ENCODE measurements around the gene JMJD1C. TPM values are rescaled to one million over a fixed set of nuclear protein-coding genes. Genes with fewer than 3 reads are reported as not detected.
A peak's percentile ranks its signal among the peaks of the same experiment; 100 is the strongest.

JMJD1C gene
- total RNA-seq, 4 donors from 2014 or later: 76.2 to 150 (median 101) TPM

DNA sequence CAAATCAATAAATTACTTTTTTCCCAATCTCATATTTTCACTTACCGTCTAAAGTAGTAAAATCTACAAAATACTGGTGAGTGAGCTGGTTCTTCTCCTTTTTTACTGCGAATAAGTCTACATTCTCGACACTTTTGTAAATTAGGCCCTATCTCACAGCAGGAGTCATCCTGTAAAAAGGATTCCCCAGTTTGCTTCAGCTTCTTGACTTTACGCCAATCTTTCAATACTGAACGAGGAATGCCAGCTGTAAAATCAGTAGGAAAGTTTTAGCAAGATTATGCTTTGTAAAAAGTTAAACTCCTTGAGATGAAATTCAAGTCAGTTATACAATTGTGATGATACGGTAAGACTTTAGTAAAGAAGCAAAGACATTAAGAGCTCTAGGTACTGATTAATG, 265.3 kb downstream of the JMJD1C start:
- no peak for ATAC-seq
- Histone ChIP-seq H3K4me1 (peaks cover 0 to 53% (median 0%) of the 10 kb centered on the region in 3 donors), H3K9me3 (no peaks in the 10 kb centered on the region), H3K27me3 (no peaks in the 10 kb centered on the region), H3K27ac (no peak overlapping the region), H3K36me3 (peaks cover 0 to 35% of the 10 kb centered on the region in 2 donors), H3K4me3 (no peak overlapping the region)
- TF ChIP-seq, protein P1, sequence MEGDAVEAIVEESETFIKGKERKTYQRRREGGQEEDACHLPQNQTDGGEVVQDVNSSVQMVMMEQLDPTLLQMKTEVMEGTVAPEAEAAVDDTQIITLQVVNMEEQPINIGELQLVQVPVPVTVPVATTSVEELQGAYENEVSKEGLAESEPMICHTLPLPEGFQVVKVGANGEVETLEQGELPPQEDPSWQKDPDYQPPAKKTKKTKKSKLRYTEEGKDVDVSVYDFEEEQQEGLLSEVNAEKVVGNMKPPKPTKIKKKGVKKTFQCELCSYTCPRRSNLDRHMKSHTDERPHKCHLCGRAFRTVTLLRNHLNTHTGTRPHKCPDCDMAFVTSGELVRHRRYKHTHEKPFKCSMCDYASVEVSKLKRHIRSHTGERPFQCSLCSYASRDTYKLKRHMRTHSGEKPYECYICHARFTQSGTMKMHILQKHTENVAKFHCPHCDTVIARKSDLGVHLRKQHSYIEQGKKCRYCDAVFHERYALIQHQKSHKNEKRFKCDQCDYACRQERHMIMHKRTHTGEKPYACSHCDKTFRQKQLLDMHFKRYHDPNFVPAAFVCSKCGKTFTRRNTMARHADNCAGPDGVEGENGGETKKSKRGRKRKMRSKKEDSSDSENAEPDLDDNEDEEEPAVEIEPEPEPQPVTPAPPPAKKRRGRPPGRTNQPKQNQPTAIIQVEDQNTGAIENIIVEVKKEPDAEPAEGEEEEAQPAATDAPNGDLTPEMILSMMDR (IDR thresholded peaks at IDR 0.05): no peak
- TF ChIP-seq EP300 (IDR thresholded peaks at IDR 0.05): no peak
- no peak for TF ChIP-seq POLR2AphosphoS5 (IDR thresholded peaks at IDR 0.05)
- 30 to 40% methylated on average over 6 of the region's 6 CpGs for WGBS, 2 donors (ENCODE audit: low coverage in 1 of 2)

GRCh38 chr10:63199716-63200115, 266.1 kb downstream of the JMJD1C start:
- no peak for ATAC-seq
- Histone ChIP-seq H3K9me3 (no peaks in the 10 kb centered on the region), H3K4me3 (no peak overlapping the region), H3K36me3 (peaks cover 0 to 42% of the 10 kb centered on the region in 2 donors), H3K27ac (no peak overlapping the region), H3K27me3 (no peaks in the 10 kb centered on the region), H3K4me1 (peaks cover 0 to 46% (median 0%) of the 10 kb centered on the region in 3 donors)
- TF ChIP-seq EP300 (IDR thresholded peaks at IDR 0.05): no peak
- TF ChIP-seq POLR2A (IDR thresholded peaks at IDR 0.05): no peak
- WGBS, 2 donors (ENCODE audit: low coverage in 1 of 2): 73 to 94% methylated on average over 2 of the region's 2 CpGs

GRCh38 chr10:63197344-63198092, 268.3 kb downstream of the JMJD1C start:
- peak; percentile 39 for ATAC-seq
- H3K4me3 ChIP-seq: no peak overlapping the region
- WGBS, 2 donors (ENCODE audit: low coverage in 1 of 2): 50 to 60% methylated on average over 2 of the region's 2 CpGs
- H3K27me3 ChIP-seq: no peaks in the 10 kb centered on the region
- H3K36me3 ChIP-seq: peaks cover 0 to 62% of the 10 kb centered on the region in 2 donors
- no peaks in the 10 kb centered on the region for H3K9me3 ChIP-seq
- H3K4me1 ChIP-seq: peaks cover 0 to 39% (median 0%) of the 10 kb centered on the region in 3 donors
- H3K27ac ChIP-seq: no peak overlapping the region
- TF ChIP-seq POLR2AphosphoS5 (IDR thresholded peaks at IDR 0.05) (no peak), EP300 (IDR thresholded peaks at IDR 0.05) (no peak), POLR2A (IDR thresholded peaks at IDR 0.05) (no peak)
- TF ChIP-seq, protein P1 (IDR thresholded peaks at IDR 0.05): no peak

DNA sequence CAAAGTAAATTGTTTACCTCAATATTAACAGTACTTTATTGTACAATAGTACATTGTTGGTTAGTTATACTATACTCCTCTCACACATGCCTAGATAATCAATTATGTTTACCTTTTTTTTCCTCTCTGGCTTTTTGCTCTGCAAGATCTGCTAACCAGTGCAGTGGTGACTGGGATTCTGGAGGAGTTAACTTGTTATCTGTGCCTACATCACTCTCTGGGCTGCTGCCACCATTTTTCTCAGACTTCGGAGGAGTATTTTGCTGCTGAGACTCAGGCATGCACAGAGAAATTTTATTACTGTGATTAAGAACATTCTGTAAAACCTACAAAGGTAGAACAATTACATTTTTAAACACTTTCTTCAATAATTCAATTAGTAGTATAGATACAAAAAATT, 273.0 kb downstream of the JMJD1C start:
- Histone ChIP-seq H3K27me3 (no peaks in the 10 kb centered on the region), H3K27ac (no peak overlapping the region), H3K4me3 (no peak overlapping the region), H3K9me3 (no peaks in the 10 kb centered on the region), H3K4me1 (peaks cover 0 to 11% (median 0%) of the 10 kb centered on the region in 3 donors), H3K36me3 (peaks cover 0 to 94% of the 10 kb centered on the region in 2 donors)
- ATAC-seq: no peak
- TF ChIP-seq POLR2A (IDR thresholded peaks at IDR 0.05): no peak
- TF ChIP-seq, protein P1 (IDR thresholded peaks at IDR 0.05): no peak
- 33 to 67% methylated on average over 1 of the region's 1 CpG for WGBS, 2 donors (ENCODE audit: low coverage in 1 of 2)

DNA sequence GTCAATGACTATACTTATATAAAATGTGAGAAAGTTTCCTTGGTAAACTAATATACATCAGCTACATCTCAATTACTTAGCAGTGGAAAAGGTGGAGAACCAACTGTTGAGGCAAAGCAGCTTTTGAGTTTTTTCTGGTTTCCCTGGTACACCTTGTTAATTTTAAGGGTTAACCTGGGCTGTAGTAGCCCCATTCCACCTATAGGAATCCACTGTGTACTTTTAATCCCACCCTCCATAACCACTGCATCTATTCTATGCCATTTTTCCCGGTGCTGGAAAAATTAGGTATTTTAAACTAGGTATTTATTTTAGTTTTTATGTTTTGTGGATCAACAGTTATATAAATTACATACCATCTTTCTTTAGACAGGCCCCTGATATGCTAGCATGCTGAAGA, 290.2 kb downstream of the JMJD1C start:
- WGBS, 2 donors (ENCODE audit: low coverage in 1 of 2): 87 to 100% methylated on average over 1 of the region's 1 CpG
- no peak for ATAC-seq
- no peak for TF ChIP-seq POLR2AphosphoS5 (IDR thresholded peaks at IDR 0.05)
- no peak for TF ChIP-seq POLR2A (IDR thresholded peaks at IDR 0.05)
- TF ChIP-seq, protein P1 (IDR thresholded peaks at IDR 0.05): no peak
- no peak for TF ChIP-seq EP300 (IDR thresholded peaks at IDR 0.05)
- Histone ChIP-seq H3K9me3 (no peaks in the 10 kb centered on the region), H3K4me1 (peaks cover 0 to 23% (median 0%) of the 10 kb centered on the region in 3 donors), H3K36me3 (peaks cover 3 to 73% of the 10 kb centered on the region in 2 donors), H3K27ac (no peak overlapping the region), H3K4me3 (no peak overlapping the region), H3K27me3 (no peaks in the 10 kb centered on the region)
